ENCODE data around the gene C10orf67. TPM values are rescaled to one million over a fixed set of nuclear protein-coding genes. Genes with fewer than 3 reads are reported as not detected.
"Not testable (repeated sequence)": the region's sequence is repeated elsewhere in the genome, so short reads cannot be mapped to it uniquely, and the experiment has no call there.

Gene C10orf67
- total RNA-seq, 1 donor from 2014 or later: not detected

DNA sequence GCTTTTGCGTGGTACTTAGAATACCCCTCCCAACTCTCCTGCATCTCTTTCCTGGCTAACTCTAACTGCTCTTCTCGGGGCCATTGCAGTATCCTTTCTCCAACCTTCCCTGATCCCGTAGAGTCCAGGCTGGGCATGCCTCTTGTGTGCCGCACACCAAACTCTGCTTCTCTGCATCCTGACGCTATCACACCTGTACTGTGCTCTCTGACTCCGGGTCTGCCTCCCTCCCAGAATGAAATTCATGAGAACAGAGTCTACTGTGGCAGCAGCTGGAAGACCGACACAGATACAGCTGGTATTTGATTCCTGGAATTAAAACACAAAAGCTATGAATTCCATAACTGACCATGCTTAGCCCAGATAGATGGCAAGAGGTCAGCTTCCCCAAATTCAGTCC, 60.9 kb downstream of the C10orf67 start:
- H3K4me3 Mint-ChIP-seq (ENCODE audit: unreplicated experiment): no peak overlapping the region
- no peak overlapping the region for H3K27ac Mint-ChIP-seq (ENCODE audit: unreplicated experiment)
- H3K27me3 Mint-ChIP-seq (ENCODE audit: low read depth): peaks cover 29% of the 10 kb centered on the region
- no peaks in the 10 kb centered on the region for H3K36me3 Mint-ChIP-seq (ENCODE audit: low read depth)
- H3K4me1 Mint-ChIP-seq (ENCODE audit: low read depth): no peaks in the 10 kb centered on the region
- TF ChIP-seq, protein P1, sequence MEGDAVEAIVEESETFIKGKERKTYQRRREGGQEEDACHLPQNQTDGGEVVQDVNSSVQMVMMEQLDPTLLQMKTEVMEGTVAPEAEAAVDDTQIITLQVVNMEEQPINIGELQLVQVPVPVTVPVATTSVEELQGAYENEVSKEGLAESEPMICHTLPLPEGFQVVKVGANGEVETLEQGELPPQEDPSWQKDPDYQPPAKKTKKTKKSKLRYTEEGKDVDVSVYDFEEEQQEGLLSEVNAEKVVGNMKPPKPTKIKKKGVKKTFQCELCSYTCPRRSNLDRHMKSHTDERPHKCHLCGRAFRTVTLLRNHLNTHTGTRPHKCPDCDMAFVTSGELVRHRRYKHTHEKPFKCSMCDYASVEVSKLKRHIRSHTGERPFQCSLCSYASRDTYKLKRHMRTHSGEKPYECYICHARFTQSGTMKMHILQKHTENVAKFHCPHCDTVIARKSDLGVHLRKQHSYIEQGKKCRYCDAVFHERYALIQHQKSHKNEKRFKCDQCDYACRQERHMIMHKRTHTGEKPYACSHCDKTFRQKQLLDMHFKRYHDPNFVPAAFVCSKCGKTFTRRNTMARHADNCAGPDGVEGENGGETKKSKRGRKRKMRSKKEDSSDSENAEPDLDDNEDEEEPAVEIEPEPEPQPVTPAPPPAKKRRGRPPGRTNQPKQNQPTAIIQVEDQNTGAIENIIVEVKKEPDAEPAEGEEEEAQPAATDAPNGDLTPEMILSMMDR (IDR thresholded peaks at IDR 0.05): no peak
- DNase-seq (ENCODE audit: low spot score): no peak
- no peaks in the 10 kb centered on the region for H3K9me3 Mint-ChIP-seq (ENCODE audit: low read depth)

DNA sequence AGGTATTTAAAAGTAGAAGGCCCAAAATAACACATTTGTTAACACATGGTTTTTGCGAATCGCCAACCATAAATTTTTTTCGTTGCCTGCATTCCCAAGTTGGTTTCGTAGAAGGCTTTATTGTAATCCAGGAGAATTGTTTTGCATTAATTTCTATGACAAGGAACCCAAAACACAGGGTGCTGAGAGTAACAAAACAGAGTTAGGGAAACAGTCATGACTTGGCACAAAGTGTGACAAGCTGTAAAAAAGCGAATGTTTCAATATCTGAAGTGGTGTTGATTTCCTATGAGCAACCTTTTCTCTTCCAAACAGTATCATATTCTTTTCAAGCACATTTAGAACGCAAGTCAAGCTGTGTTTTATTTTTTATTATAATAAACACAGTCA, 63.6 kb downstream of the C10orf67 start:
- no peaks in the 10 kb centered on the region for H3K9me3 Mint-ChIP-seq (ENCODE audit: low read depth)
- TF ChIP-seq, protein P1 (IDR thresholded peaks at IDR 0.05): no peak
- H3K4me1 Mint-ChIP-seq (ENCODE audit: low read depth): no peaks in the 10 kb centered on the region
- H3K4me3 Mint-ChIP-seq (ENCODE audit: unreplicated experiment): no peak overlapping the region
- peaks cover 31% of the 10 kb centered on the region for H3K27me3 Mint-ChIP-seq (ENCODE audit: low read depth)
- no peak overlapping the region for H3K27ac Mint-ChIP-seq (ENCODE audit: unreplicated experiment)
- no peaks in the 10 kb centered on the region for H3K36me3 Mint-ChIP-seq (ENCODE audit: low read depth)
- DNase-seq (ENCODE audit: low spot score): no peak

DNA sequence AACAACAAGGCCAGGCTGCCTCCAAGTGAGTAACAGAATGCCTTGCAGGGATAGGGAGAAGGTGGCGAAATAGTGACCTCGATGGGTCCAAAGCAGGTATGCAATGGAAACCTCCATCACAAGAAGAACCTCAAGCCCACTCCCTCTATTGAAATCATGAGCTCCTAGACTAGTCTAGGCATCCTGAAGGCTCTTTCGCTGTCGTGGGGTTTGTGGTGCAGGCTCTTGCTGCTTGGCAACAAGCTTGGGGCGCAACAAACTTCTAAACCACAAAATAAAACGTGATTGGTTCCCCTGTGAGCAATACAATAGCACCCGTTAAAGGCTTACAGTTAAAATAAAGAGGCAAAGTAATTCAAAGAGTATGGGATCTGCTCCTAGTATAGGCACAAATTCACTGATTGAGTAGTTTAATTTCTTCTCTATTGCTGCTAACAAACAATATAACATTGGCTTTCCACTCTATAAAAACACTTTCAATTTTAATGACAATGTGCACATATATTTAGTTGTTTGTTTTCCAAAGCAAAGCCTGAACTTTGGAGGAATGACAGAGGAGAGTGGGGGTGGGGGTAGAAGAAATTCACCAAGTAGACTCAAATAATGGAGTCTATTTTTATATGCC, 64.1 kb downstream of the C10orf67 start:
- H3K27ac Mint-ChIP-seq (ENCODE audit: unreplicated experiment): no peak overlapping the region

DNA sequence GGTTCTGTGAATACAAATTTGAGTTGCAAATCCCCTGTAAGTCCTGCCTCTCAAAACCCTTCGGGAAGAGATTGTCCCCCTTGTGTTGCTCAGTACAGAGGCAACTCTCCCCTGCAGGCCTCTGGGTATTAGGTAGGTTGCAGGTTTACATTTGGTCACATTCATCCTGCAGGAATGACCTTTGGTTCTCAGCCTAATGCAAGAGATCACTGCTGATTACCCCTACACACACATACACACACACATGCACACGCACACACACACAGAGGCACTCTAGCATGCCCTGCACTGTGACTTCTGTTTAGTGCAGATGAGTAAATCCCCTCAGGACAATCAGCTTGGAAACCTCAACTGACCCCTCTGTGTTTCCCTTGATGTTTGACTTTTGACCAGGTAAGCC, 69.2 kb downstream of the C10orf67 start:
- Mint-ChIP-seq H3K27me3 (ENCODE audit: low read depth) (peaks cover 7% of the 10 kb centered on the region), H3K36me3 (ENCODE audit: low read depth) (no peaks in the 10 kb centered on the region), H3K9me3 (ENCODE audit: low read depth) (peaks cover 32% of the 10 kb centered on the region), H3K4me1 (ENCODE audit: low read depth) (no peaks in the 10 kb centered on the region), H3K4me3 (ENCODE audit: unreplicated experiment) (no peak overlapping the region), H3K27ac (ENCODE audit: unreplicated experiment) (no peak overlapping the region)
- TF ChIP-seq, protein P1 (IDR thresholded peaks at IDR 0.05): no peak
- DNase-seq (ENCODE audit: low spot score): no peak

More for the DNA sequence above, 64.1 kb downstream of the C10orf67 start:
- no peaks in the 10 kb centered on the region for H3K4me1 Mint-ChIP-seq (ENCODE audit: low read depth)
- no peak overlapping the region for H3K4me3 Mint-ChIP-seq (ENCODE audit: unreplicated experiment)
- H3K27me3 Mint-ChIP-seq (ENCODE audit: low read depth): peaks cover 29% of the 10 kb centered on the region
- peaks cover 4% of the 10 kb centered on the region for H3K9me3 Mint-ChIP-seq (ENCODE audit: low read depth)
- no peaks in the 10 kb centered on the region for H3K36me3 Mint-ChIP-seq (ENCODE audit: low read depth)
- DNase-seq (ENCODE audit: low spot score): no peak
- TF ChIP-seq, protein P1 (IDR thresholded peaks at IDR 0.05): no peak

DNA sequence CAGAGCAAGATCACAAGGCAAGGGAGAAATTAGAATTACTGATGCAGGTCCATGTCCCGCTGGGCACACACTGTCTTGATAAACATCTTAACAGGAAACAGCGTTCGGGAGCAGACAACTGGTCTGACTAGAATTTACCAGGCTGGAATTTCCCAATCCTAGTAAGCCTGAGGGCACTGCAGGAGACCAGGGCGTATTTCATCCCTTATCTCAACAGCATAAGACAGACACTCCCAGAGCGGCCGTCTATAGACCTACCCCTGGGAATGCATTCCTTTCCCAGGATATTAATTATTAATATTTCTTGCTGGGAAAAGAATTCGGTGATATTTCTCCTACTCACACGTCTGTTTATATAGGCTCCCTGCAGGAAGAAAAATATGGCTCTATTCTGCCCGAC, 70.4 kb downstream of the C10orf67 start:
- H3K27ac Mint-ChIP-seq (ENCODE audit: unreplicated experiment); H3K4me3 Mint-ChIP-seq (ENCODE audit: unreplicated experiment); H3K27me3 Mint-ChIP-seq (ENCODE audit: low read depth); DNase-seq (ENCODE audit: low spot score); H3K36me3 Mint-ChIP-seq (ENCODE audit: low read depth); H3K4me1 Mint-ChIP-seq (ENCODE audit: low read depth): not testable (repeated sequence)
- peaks cover 32% of the 10 kb centered on the region for H3K9me3 Mint-ChIP-seq (ENCODE audit: low read depth)

DNA sequence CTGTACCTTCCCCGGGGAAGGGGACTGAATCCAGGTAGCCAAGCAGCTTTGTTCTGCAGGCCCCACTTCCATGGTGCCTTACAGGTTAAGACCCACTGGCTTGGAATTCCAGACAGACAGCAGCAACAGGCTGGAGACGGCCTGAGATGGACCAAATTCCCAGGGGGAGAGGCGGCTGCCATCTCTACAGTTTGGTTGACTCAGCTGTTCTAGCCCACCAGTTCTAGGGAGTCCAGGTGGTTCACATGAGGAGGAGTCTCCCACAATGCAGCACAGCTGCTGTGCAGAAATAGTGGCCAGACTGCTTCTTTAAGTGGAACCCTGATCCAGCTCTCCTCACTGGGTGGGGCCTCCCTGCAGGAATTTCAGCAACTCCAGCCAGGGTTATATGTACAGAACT, 74.1 kb downstream of the C10orf67 start:
- Mint-ChIP-seq H3K27me3 (ENCODE audit: low read depth) (no peaks in the 10 kb centered on the region), H3K4me3 (ENCODE audit: unreplicated experiment) (no peak overlapping the region), H3K36me3 (ENCODE audit: low read depth) (no peaks in the 10 kb centered on the region), H3K27ac (ENCODE audit: unreplicated experiment) (no peak overlapping the region), H3K9me3 (ENCODE audit: low read depth) (peaks cover 28% of the 10 kb centered on the region), H3K4me1 (ENCODE audit: low read depth) (no peaks in the 10 kb centered on the region)
- TF ChIP-seq, protein P1 (IDR thresholded peaks at IDR 0.05): no peak
- no peak for DNase-seq (ENCODE audit: low spot score)
